ENCODE data around the gene CALN1. TPM values are rescaled to one million over a fixed set of nuclear protein-coding genes. Genes with fewer than 3 reads are reported as not detected.
"Not testable (repeated sequence)": the region's sequence is repeated elsewhere in the genome, so short reads cannot be mapped to it uniquely, and the experiment has no call there.

The CALN1 gene
- polyA plus RNA-seq (5.8 and 7.8 TPM in 2 replicates), polyA minus RNA-seq (11.4 and 13.5 TPM in 2 replicates)

GRCh38 chr7:72412121-72412618 lies at the start of gene CALN1:
Gene CALN1, minus strand, starts transcription at chr7:72412338.
- not testable (repeated sequence) for H3K4me2 ChIP-seq (ENCODE audit: low read length); H3K9me3 ChIP-seq (ENCODE audit: low read length); H3K27ac ChIP-seq (ENCODE audit: low read length); H3F3A ChIP-seq (ENCODE audit: insufficient read depth, low read length, poor library complexity, severe bottlenecking); H4K20me1 ChIP-seq (ENCODE audit: insufficient read depth); H3K79me2 ChIP-seq (replicated peaks; ENCODE audit: insufficient read depth, low read length); H3K9ac ChIP-seq (ENCODE audit: low read length); H3K27me3 ChIP-seq (ENCODE audit: insufficient read depth, low read depth, low read length); H2AFZ ChIP-seq (ENCODE audit: low read depth, low read length); H3K36me3 ChIP-seq (ENCODE audit: insufficient read depth, low read length); H3K9me2 ChIP-seq (ENCODE audit: insufficient read depth, low read length); H3K4me3 ChIP-seq (ENCODE audit: low read length)

DNA sequence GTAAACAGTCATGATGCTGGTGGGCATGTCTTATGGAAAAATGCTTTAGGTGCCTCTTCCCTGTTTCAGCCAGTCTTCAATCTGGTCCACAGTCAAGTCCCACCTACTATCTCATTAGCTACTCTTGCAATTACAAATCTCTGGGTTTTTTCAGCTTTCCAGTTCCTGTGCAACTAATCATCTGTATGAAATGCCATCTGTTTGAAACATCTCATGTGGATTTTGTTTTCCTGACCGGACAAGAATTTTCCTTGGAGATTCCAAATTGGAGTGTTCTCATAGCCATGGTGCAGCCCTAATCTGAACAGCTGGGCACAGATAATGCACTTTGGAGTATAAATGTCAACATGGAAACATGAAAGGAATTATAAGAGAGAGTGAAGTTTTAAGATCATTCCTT lies 41.3 kb upstream of the CALN1 start:
- Histone ChIP-seq H3K27me3 (ENCODE audit: insufficient read depth, low read depth, low read length) (no peaks in the 10 kb centered on the region), H2AFZ (ENCODE audit: low read depth, low read length) (no peak overlapping the region), H3K4me3 (ENCODE audit: low read length) (no peak overlapping the region), H3K4me2 (ENCODE audit: low read length) (no peak overlapping the region), H3K9me3 (ENCODE audit: low read length) (no peaks in the 10 kb centered on the region), H3K79me2 (replicated peaks; ENCODE audit: insufficient read depth, low read length) (no peaks in the 10 kb centered on the region), H3K27ac (ENCODE audit: low read length) (no peak overlapping the region), H3K9me2 (ENCODE audit: insufficient read depth, low read length) (no peaks in the 10 kb centered on the region), H3K36me3 (ENCODE audit: insufficient read depth, low read length) (no peaks in the 10 kb centered on the region), H4K20me1 (ENCODE audit: insufficient read depth) (no peaks in the 10 kb centered on the region), H3K9ac (ENCODE audit: low read length) (no peak overlapping the region), H3F3A (ENCODE audit: insufficient read depth, low read length, poor library complexity, severe bottlenecking) (no peaks in the 10 kb centered on the region)
- TF ChIP-seq REST (IDR thresholded peaks at IDR 0.05; ENCODE audit: borderline replicate concordance) (no peak), CTCF (IDR thresholded peaks at IDR 0.05; ENCODE audit: poor library complexity, severe bottlenecking) (no peak), MXI1 (conservative IDR thresholded peaks at IDR 0.05; ENCODE audit: poor library complexity, severe bottlenecking) (no peak), POLR2AphosphoS5 (IDR thresholded peaks at IDR 0.05) (no peak), SMC3 (conservative IDR thresholded peaks at IDR 0.05; ENCODE audit: poor library complexity) (no peak), EP300 (conservative IDR thresholded peaks at IDR 0.05; ENCODE audit: poor library complexity, severe bottlenecking) (no peak), RAD21 (conservative IDR thresholded peaks at IDR 0.05) (no peak), TAF1 (IDR thresholded peaks at IDR 0.05; ENCODE audit: low read depth) (no peak), EZH2 (IDR thresholded peaks at IDR 0.05; ENCODE audit: borderline replicate concordance, insufficient read depth, low read length, poor library complexity, severe bottlenecking) (no peak)

Measured in neural cell (in vitro differentiated cells).